ENCODE data around the gene WNK1. TPM values are rescaled to one million over a fixed set of nuclear protein-coding genes. Genes with fewer than 3 reads are reported as not detected.
"Not testable (repeated sequence)": the region's sequence is repeated elsewhere in the genome, so short reads cannot be mapped to it uniquely, and the experiment has no call there.

Gene WNK1
- total and polyA plus RNA-seq, 9 donors = 49.5 to 83.7 (median 65.1) TPM

GRCh38 chr12:916712-917445, 164.5 kb downstream of the WNK1 start:
- no peak overlapping the region for H3K4me3 ChIP-seq (ENCODE audit: low read length)
- no peaks in the 10 kb centered on the region for H3K27me3 ChIP-seq (ENCODE audit: control insufficient read depth, insufficient read depth, low read length)
- no peak for DNase-seq
- peaks cover 69% of the 10 kb centered on the region for H3K36me3 ChIP-seq (ENCODE audit: control insufficient read depth, insufficient read depth, low read length)
- H3K4me1 ChIP-seq (ENCODE audit: control insufficient read depth, insufficient read depth, low read length) = no peaks in the 10 kb centered on the region
- H3K27ac ChIP-seq (ENCODE audit: low read length) = no peak overlapping the region
- WGBS (ENCODE audit: insufficient coverage) = 97% methylated on average over 14 of the region's 23 CpGs
- H3K9me3 ChIP-seq (replicated peaks; ENCODE audit: control insufficient read depth, low read depth, low read length) = no peaks in the 10 kb centered on the region

DNA sequence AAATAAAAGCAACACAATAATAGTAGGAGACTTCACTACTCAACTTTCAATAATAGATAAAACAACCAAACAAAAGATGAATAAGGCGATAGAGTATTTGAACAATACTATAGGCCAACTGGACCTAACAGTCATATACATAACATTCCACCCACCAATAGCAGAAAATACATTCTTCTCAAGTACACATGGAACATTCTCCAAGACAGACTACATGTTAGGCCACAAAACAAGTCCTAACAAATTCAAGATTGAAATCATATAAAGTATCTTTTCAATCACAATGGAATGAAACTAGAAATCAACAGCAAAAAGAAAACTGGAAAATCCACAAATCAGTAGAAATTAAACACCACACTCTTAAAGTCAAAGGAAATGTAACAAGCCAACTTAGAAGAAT, 168.3 kb downstream of the WNK1 start:
- no peak overlapping the region for H3K4me3 ChIP-seq (ENCODE audit: low read length)
- no CpG with 5 or more reads among the region's 1 CpG for WGBS (ENCODE audit: insufficient coverage)
- H3K36me3 ChIP-seq (ENCODE audit: control insufficient read depth, insufficient read depth, low read length) = peaks cover 63% of the 10 kb centered on the region
- no peaks in the 10 kb centered on the region for H3K9me3 ChIP-seq (replicated peaks; ENCODE audit: control insufficient read depth, low read depth, low read length)
- no peaks in the 10 kb centered on the region for H3K27me3 ChIP-seq (ENCODE audit: control insufficient read depth, insufficient read depth, low read length)
- no peak overlapping the region for H3K27ac ChIP-seq (ENCODE audit: low read length)
- DNase-seq = no peak
- no peaks in the 10 kb centered on the region for H3K4me1 ChIP-seq (ENCODE audit: control insufficient read depth, insufficient read depth, low read length)

GRCh38 chr12:922285-922684, 169.9 kb downstream of the WNK1 start:
- peaks cover 65% of the 10 kb centered on the region for H3K36me3 ChIP-seq (ENCODE audit: control insufficient read depth, insufficient read depth, low read length)
- H3K27me3 ChIP-seq (ENCODE audit: control insufficient read depth, insufficient read depth, low read length) = no peaks in the 10 kb centered on the region
- no peak overlapping the region for H3K4me3 ChIP-seq (ENCODE audit: low read length)
- no peaks in the 10 kb centered on the region for H3K9me3 ChIP-seq (replicated peaks; ENCODE audit: control insufficient read depth, low read depth, low read length)
- DNase-seq = no peak
- H3K27ac ChIP-seq (ENCODE audit: low read length) = no peak overlapping the region
- H3K4me1 ChIP-seq (ENCODE audit: control insufficient read depth, insufficient read depth, low read length) = no peaks in the 10 kb centered on the region
- WGBS (ENCODE audit: insufficient coverage) = no CpG with 5 or more reads among the region's 2 CpGs

GRCh38 chr12:926641-927040, 174.3 kb downstream of the WNK1 start:
- H3K27ac ChIP-seq (ENCODE audit: low read length) = no peak overlapping the region
- H3K27me3 ChIP-seq (ENCODE audit: control insufficient read depth, insufficient read depth, low read length) = no peaks in the 10 kb centered on the region
- H3K4me1 ChIP-seq (ENCODE audit: control insufficient read depth, insufficient read depth, low read length) = no peaks in the 10 kb centered on the region
- DNase-seq = no peak
- no peak overlapping the region for H3K4me3 ChIP-seq (ENCODE audit: low read length)
- peaks cover 73% of the 10 kb centered on the region for H3K36me3 ChIP-seq (ENCODE audit: control insufficient read depth, insufficient read depth, low read length)
- 94% methylated on average over 7 of the region's 12 CpGs for WGBS (ENCODE audit: insufficient coverage)
- H3K9me3 ChIP-seq (replicated peaks; ENCODE audit: control insufficient read depth, low read depth, low read length) = no peaks in the 10 kb centered on the region

DNA sequence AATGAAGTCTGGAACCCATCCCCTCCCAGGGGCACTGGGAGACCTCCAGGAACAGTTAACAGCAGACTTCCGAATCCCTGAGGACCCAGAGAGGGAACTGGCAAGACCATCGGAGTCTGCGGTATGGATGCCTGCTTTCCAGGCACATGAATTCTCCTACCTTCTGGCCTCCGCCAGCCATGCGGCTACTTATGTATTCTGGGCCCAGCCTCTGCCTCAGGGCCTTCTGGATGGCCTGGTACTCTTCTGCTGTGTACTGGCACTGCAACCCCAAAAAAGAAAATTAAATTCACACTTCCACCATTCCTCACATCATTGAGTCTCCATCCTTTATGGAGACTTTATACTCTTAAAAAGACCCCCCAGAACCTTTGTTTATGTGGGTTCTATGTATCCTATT, 178.7 kb downstream of the WNK1 start:
- Histone ChIP-seq H3K27ac (ENCODE audit: low read length) (no peak overlapping the region), H3K9me3 (replicated peaks; ENCODE audit: control insufficient read depth, low read depth, low read length) (no peaks in the 10 kb centered on the region), H3K27me3 (ENCODE audit: control insufficient read depth, insufficient read depth, low read length) (no peaks in the 10 kb centered on the region), H3K4me1 (ENCODE audit: control insufficient read depth, insufficient read depth, low read length) (no peaks in the 10 kb centered on the region), H3K36me3 (ENCODE audit: control insufficient read depth, insufficient read depth, low read length) (peaks cover 44% of the 10 kb centered on the region), H3K4me3 (ENCODE audit: low read length) (no peak overlapping the region)
- no peak for DNase-seq
- WGBS (ENCODE audit: insufficient coverage) = 91% methylated on average over 4 of the region's 5 CpGs

DNA sequence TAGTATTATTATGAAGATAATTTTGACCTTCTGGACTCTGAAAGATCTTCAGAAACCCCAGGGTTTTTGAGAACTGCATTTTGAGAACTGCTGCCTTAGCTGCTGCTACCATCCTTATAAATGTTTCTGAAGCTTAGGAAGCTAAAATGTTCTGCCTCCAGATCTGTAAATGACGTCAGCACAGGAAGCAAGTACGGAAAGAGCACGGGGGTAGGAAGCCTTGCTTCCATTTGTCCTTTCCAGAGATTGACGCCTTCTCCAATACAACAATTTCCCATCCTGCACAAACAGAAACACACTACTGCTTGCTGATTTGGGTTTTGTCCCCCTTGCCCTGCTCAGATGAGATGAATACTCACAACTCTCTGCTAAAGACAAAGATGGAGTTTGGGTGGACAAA, 179.2 kb downstream of the WNK1 start:
- no peaks in the 10 kb centered on the region for H3K9me3 ChIP-seq (replicated peaks; ENCODE audit: control insufficient read depth, low read depth, low read length)
- H3K36me3 ChIP-seq (ENCODE audit: control insufficient read depth, insufficient read depth, low read length) = peaks cover 39% of the 10 kb centered on the region
- H3K27me3 ChIP-seq (ENCODE audit: control insufficient read depth, insufficient read depth, low read length) = no peaks in the 10 kb centered on the region
- no peak overlapping the region for H3K27ac ChIP-seq (ENCODE audit: low read length)
- no peak for DNase-seq
- no peaks in the 10 kb centered on the region for H3K4me1 ChIP-seq (ENCODE audit: control insufficient read depth, insufficient read depth, low read length)
- H3K4me3 ChIP-seq (ENCODE audit: low read length) = no peak overlapping the region
- 80% methylated on average over 1 of the region's 4 CpGs for WGBS (ENCODE audit: insufficient coverage)

- 93% methylated on average over 7 of the region's 12 CpGs for WGBS (ENCODE audit: insufficient coverage)
- H3K36me3 ChIP-seq (ENCODE audit: control insufficient read depth, insufficient read depth, low read length) = peaks cover 25% of the 10 kb centered on the region
- not testable (repeated sequence) for H3K27me3 ChIP-seq (ENCODE audit: control insufficient read depth, insufficient read depth, low read length); H3K4me3 ChIP-seq (ENCODE audit: low read length); H3K4me1 ChIP-seq (ENCODE audit: control insufficient read depth, insufficient read depth, low read length); H3K9me3 ChIP-seq (replicated peaks; ENCODE audit: control insufficient read depth, low read depth, low read length); DNase-seq; H3K27ac ChIP-seq (ENCODE audit: low read length)
Measured at GRCh38 chr12:935891-936290, 183.5 kb downstream of the WNK1 start.

- 85% methylated on average over 5 of the region's 8 CpGs for WGBS (ENCODE audit: insufficient coverage)
- Histone ChIP-seq H3K4me1 (ENCODE audit: control insufficient read depth, insufficient read depth, low read length) (no peaks in the 10 kb centered on the region), H3K9me3 (replicated peaks; ENCODE audit: control insufficient read depth, low read depth, low read length) (no peaks in the 10 kb centered on the region), H3K36me3 (ENCODE audit: control insufficient read depth, insufficient read depth, low read length) (peaks cover 18% of the 10 kb centered on the region), H3K27me3 (ENCODE audit: control insufficient read depth, insufficient read depth, low read length) (no peaks in the 10 kb centered on the region), H3K27ac (ENCODE audit: low read length) (no peak overlapping the region), H3K4me3 (ENCODE audit: low read length) (no peak overlapping the region)
- no peak for DNase-seq
Measured at GRCh38 chr12:936377-937345, 184.3 kb downstream of the WNK1 start.

DNA sequence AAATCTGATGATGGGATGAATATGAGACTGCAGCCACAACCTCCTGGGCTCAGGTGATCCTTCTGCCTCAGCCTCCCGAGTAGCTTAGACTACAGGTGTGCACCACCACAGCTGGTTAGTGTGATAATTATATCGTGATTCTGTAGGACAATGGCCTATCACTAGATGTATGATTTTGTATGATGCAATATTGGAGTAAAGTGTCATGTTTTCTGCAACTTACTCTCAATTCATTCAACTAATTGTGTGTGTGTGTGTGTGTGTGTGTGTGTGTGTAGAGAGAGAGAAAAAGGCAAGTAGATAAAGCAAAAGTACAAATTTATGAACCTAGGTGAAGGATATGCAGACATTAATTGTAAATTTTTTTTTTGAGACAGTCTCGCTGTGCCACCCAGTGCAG, 186.4 kb downstream of the WNK1 start:
- H3K27ac ChIP-seq (ENCODE audit: low read length) = no peak overlapping the region
- H3K36me3 ChIP-seq (ENCODE audit: control insufficient read depth, insufficient read depth, low read length) = peaks cover 15% of the 10 kb centered on the region
- DNase-seq = no peak
- peaks cover 6% of the 10 kb centered on the region for H3K4me1 ChIP-seq (ENCODE audit: control insufficient read depth, insufficient read depth, low read length)
- H3K9me3 ChIP-seq (replicated peaks; ENCODE audit: control insufficient read depth, low read depth, low read length) = no peaks in the 10 kb centered on the region
- WGBS (ENCODE audit: insufficient coverage) = 100% methylated on average over 2 of the region's 3 CpGs
- H3K27me3 ChIP-seq (ENCODE audit: control insufficient read depth, insufficient read depth, low read length) = no peaks in the 10 kb centered on the region
- no peak overlapping the region for H3K4me3 ChIP-seq (ENCODE audit: low read length)

- WGBS (ENCODE audit: insufficient coverage) = 92% methylated on average over 5 of the region's 6 CpGs
- H3K36me3 ChIP-seq (ENCODE audit: control insufficient read depth, insufficient read depth, low read length) = peaks cover 17% of the 10 kb centered on the region
- peak overlapping the region; percentile 84 for H3K27ac ChIP-seq (ENCODE audit: low read length)
- H3K27me3 ChIP-seq (ENCODE audit: control insufficient read depth, insufficient read depth, low read length) = no peaks in the 10 kb centered on the region
- peak; percentile 87 for DNase-seq
- H3K9me3 ChIP-seq (replicated peaks; ENCODE audit: control insufficient read depth, low read depth, low read length) = no peaks in the 10 kb centered on the region
- H3K4me1 ChIP-seq (ENCODE audit: control insufficient read depth, insufficient read depth, low read length) = peaks cover 12% of the 10 kb centered on the region
- no peak overlapping the region for H3K4me3 ChIP-seq (ENCODE audit: low read length)
Measured at GRCh38 chr12:943051-943450, 190.7 kb downstream of the WNK1 start.

Data from muscle of leg (tissue), 11 donors.